GM21381 (cell line): Measurements from ENCODE around the gene VWA7.

Experiments
- ATAC-seq: cut with Tn5 transposase; IDR thresholded peaks from one replicate; pipeline ENCODE4 v1.9.1; 2021; ENCODE audit warnings: mild to moderate bottlenecking, moderate library complexity; ENCODE audit not compliant: unreplicated experiment

Gene VWA7

DNA sequence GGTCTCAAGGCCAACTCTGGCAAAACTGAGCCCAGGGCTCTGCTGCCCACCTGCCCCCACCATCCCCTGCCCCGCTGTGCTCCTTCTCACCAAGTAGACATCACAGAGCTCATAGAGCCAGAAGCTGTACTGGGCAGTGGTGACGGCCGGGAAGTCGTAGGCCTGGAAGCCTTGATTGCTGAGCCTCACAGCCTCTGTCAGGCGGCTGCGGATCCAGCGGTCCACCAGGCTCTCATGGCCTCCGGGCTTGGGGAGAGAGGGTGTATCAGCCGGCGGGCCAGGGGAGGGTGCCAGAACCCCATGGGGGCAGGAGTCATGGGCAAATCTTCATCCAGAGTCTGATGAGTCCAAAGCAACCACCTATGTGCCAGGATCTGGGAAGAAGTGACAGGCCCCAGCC is 2.8 kb upstream of the VWA7 start:
- no peak for ATAC-seq

DNA sequence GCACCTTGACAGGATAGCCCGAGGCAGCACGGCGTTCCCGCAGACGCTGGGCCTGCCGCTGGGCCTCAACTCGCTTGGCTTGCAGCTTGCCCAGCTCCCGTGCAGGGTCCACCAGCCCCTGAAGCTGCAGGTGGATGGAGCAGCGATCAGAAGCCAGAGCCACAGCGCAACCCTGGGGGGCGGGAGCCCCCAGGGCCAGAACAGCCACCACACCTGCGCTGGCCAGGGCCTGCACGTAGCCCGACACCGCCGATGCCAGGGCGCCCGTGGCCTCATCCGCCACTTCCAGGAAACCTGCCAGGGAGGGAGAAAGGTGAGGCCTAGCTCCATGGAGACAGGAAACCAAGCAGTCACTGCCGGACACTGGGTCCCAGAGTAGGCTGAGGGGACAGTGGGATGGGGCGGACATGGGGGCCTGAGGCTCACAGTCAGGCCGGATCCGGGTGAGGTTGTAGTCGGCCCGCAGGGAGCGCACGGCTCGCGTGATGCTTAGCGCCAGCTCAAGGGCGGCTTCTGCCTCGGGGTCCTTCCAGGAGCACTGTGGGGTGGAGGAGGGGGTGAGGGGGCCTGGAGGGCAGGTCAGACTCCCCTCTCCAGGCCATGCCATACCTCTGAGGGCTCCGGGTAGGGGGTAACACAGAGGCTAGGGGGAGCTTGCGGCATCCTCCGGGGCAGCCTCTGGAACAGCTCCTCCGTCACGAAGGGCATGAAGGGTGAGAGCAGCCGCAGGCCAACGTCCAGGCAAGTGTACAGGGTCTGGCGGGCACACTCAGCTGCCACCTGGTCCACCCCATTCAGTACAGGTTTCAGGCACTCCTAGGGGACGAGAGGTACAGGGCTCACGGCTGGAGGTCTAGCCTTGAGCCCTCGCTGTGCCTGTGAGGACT is 2.1 kb upstream of the VWA7 start:
- ATAC-seq: no peak

DNA sequence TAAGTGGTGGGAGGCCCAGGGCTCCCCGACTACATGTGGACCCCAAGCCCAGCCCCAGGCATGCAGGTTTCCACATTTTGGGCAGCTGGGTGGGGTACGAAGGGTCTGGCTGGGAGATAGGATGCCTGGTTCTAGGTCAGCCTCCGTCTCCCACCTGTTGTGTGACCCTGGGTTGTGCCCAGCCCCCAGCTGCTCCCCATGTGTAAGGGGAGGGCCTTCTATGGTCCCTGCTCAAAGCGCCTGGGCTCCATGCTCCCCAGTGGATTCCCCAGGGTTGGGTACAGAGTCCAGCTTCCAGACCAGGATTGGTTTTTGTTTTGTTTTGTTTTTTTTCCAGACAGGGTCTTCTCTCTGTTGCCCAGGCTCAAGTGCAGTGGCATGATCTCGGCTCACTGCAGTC is 1.1 kb upstream of the VWA7 start:
- no peak for ATAC-seq

DNA sequence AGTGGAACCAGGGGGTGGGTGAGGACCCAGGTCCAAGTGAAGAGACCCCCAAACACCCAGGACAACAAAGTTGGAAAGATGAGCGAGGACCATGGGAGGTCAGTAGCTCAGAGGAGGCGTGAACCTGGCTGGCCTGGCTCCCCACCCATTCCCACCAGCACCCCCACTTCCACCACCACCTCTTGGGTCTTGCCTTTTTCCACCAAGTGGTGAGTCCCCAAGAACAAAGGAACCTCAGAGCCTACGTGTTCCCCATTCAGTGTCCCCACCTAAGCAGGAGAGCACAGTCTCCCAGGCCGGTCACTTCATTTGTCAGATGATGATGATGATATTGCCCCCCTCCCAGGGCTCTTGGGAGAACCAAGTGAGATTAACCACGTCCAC is 531 bp upstream of the VWA7 start:
- ATAC-seq: no peak

DNA sequence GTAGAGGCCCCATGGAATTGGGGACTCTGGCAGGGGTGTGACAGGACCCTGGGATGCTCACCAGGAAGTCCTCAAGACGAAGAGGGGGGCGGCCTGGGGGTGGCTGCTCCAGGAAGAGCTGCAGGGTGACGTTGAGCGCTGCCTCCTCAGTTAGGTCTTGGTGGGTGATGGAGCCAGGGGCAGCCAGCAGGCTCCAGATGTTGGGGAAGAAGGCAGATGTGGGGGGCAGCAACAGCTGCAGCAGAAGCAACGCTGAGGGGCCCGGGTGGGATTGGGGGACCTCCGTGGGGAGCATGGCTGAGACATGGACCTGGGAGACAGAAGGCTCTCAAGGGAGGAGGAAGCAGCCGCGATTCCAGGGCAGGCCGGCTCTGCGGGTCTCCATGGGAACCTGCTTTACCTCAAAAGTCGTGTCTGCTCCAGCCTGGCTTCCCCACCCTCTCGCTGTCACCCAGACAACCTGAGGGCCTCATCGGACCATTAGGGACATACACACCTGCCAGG is 591 bp downstream of the VWA7 start:
- no peak for ATAC-seq

DNA sequence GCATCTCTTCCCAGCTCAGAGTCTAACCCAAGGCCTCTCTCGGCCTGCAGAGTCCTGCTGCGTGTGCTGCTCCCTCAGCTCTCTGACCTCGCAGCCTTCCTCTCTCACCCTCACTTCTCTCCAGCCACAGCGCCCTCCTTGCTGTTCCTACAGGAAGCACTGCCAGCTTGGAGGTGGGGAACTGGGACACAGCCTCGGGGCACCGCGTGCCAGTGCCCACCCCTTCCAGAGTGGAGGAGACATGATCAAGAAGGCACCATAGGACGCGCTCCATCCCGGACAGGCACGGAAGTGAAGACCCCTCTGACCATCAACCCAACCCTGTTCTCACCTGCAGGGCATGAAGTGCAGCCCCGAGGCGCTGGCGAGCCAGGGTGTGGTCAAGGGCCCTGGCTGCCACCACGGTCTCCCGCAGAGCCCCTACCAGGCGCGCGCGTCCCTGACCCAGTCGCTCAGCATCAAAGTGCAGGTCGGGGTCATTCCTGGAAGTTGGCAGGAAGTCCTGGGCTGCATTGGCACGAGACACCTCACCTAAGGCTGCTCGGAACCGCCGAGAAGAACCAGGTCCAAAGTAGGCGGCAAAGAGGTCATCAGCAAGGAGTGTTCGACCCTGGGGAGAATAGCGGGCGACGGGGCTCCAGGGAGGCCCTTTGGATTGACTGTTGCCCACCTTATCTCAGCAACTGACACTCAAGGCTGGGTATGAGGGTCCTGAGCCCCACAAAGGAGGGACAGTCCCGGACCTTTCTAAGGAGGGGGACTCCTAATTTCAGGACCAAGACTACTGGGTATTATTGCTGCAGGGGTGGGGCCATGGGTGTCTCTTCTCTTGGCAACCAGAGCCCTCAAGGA is 1.3 kb downstream of the VWA7 start:
- ATAC-seq: no peak

DNA sequence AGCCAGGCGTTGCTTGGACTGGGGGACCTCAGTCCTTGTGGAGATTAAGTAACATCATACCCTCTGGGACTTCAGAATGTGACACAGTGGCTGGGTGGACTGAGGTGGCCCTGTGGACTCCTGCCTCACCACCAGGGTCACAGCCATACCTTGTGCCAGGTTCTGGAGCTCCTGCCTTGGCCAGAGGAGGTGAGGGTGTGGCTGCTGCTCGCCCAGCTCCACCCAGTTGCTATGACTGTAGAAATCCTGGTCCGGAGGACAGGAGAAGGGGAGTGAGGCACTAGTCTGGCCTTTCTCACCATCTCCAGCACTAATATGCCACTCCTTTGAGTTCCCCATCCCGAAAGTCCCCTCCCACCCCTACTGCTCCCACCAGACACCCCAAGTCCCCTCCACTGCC is 1.9 kb downstream of the VWA7 start:
- ATAC-seq: no peak

DNA sequence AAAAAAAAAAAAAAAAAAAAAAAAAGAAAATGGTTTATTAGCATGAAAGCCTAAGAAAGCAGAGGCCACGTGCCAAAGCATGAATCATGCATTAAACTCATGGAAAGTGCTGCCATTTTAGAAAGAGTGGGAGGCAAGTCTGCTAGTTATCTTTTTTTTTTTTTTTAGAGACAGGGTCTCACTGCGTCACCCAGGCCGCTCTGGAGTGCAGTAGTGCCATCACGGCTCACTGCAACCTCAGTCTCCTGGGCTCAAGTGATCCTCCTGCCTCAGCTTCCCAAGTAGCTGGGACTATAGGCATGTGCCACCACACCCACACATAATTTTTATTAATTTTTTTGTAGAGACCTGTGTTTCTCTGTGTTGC is 5.2 kb downstream of the VWA7 start:
- no peak for ATAC-seq

DNA sequence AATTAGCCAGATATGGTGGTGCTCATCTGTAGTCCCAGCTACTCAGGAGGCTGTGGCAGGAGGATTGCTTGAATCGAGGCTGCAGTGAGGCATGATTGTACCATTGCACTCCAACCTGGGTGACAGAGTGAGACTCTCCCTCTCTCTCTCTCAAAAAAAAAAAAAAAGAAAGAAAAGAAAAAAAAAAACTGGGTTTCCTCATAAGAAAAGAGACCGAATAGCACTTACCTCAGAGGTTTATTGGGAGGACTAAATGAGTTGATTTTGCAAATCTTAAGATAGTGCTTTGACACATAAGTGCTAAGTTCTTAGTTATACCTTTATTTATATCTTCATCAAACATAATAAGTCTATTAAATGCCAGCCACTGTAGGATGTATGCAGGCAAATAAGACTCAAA is 6.3 kb downstream of the VWA7 start:
- no peak for ATAC-seq

DNA sequence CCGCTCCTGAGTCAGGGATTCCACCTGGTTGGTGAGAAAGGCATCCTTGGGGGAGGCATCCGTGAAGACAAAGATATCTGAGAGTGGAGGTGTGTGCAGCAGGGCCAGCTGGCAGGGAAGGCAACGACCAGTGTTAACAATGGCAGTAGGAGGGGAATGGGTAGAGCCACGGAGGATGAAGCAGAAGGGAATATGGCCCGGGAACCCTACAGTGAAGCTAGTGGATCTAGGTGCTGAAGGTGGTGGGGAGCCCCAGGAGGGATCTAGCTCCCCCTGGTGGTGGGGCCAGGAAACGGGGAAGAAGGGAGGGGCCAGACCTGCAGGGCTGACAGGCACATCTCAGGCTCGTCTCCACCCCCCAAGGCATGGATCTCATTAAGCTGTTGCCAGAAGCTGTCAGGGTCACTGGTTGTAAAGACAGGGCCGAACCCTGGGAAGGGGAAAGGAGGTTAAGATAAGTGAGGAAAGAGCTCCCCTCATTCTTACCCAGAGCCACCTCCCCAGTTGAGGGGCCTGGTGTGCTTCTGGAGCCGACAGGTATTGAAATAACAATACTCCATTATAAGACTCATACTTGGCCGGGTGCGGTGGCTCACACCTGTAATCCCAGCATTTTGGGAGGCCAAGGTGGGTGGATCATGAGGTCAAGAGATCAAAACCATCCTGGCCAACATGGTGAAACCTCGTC is 7.3 kb downstream of the VWA7 start:
- ATAC-seq: no peak

DNA sequence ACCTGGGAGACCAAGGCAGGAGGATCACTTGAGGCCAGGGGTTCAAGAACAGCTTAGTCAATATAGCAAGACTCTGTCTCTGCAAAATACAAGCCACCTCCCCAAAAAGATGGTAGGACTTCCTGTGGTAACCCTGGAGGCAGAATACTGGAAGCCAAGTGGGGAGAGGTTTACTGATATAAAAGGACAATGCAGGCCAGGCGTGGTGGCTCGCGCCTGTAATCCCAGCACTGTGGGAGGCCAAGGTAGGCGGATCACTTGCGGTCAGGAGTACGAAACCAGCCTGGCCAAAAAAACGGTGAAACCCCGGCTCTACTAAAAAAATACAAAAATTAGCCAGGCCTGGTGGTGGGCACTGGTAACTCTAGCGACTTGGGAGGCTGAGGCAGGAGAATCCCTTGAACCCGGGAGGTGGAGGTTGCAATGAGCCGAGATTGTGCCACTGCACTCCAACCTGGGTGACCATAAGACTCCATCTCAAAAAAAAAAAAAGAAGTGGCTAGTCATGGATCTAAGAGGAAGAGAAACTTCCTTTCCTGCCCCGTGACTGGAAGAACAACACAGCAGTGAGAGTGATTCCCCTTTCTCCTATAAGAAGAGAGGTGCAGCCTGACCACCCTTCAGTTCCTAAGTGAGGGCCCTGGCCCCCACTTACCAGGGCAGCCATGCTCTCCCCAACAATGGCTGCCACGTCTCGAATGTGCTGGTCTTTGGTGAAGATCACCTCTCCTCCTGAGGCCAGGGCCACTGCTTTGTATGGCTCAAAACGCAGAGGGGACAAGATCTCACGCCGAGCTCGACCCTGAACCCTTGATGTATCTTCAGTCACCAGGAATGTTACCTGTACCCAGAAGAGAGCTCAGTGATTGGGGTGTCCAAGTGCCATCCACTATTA is 8.5 kb downstream of the VWA7 start:
- ATAC-seq: no peak

DNA sequence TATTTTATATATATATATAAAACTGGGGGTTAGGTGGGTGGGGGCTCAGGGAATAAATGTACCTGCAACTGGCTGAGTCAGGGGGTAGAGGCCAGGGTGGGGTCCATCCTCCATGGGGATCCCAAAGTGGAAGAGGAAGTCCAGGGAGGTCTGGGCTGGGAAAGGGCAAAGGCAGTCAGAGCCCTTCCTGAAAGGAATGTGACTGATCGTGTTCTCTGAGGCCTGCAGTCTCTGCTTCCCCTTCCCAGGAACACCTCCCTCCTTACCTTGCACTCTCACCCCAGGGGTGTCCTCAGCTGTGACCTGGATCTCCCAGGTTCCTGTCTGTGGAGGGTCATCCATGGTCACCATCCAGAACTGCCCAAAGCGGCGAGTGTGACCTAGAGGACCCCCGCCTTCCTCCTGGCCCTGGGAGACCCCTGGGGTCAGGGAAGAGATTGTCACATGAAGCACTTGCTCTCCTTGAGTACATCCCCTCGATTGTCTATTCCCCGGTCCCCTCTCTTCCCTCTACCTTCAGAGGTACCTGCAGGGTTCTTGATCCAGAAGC is 10.0 kb downstream of the VWA7 start:
- ATAC-seq: no peak

DNA sequence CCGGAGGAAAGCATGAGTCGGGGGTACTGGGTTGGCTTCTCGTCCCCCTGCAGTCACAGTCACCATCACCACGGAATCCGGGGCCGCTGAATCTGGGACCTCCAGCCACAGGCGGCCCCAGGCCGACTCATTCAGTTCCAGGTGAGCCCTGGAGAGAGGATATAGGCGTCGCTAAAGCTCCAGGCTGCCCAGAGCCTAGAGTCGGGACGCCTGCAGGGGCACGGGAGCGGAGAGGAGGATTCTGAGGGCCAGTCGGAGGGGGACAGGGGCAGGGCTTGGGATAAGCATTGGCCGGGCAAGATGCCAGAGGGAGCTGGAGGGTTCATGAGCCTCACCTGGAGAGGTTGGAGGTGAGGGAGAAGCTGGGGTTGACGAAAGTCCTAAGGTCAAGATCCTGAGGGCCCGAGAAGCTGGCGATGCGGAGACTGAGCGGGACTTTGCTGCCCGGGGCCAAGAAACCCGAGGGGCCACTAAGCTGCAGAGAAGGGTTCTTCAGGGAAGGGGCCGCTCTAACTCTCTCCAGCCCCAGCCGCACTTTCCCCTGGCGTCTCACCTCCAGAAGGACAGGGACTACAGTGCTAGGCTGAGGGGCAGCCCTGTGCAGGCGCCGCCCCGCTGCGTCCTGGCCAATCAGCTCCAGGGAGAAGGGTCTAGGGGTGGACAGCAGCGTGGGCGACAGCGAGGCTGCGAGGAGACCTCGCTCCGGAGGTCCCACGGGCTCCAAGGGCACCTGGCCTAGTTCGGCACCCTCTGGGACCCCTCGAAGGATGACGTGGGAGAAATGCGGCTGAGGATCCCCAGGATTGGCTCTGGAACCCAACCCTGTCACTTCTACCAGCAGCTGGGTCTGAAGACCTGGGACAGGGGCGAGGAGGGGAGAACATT is 11.0 kb downstream of the VWA7 start:
- ATAC-seq: no peak

DNA sequence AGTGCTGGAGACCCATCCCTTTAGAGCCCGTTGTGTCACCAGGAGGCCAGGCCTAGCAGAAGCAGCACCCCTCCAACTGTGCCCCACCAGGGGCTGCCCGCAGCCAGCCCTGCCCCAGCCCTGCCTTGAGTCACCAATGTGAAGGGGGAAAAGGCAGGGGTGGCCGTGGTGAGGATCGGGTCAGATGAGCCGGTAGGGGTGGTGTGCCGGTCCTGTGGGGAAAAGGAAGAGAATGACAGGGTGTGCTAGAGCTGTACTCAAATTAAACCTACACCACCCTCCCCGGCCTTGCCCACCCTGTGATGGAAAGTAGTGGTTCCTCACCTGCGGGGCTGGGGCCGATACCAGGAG is 11.6 kb downstream of the VWA7 start:
- no peak for ATAC-seq

DNA sequence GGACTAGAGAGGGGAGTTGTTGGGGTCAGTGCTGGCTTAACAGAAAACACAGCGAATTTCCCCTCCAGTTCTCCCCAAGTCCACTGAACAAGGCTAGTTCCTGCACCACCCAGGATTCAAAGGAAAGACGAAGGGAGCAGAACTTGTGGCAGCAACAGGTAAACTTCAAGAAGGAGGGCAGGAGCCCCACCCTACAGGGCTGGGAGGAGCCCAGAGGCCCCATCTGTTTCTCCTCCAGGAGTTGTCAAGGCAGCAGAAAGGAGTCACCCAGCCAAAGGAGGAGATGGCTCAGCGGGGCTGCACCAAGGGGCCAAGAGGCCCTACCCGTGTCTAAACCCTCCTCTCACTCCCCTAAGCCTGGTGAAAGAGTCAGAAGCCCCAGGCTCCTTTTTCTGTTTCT is 12.9 kb downstream of the VWA7 start:
- no peak for ATAC-seq

DNA sequence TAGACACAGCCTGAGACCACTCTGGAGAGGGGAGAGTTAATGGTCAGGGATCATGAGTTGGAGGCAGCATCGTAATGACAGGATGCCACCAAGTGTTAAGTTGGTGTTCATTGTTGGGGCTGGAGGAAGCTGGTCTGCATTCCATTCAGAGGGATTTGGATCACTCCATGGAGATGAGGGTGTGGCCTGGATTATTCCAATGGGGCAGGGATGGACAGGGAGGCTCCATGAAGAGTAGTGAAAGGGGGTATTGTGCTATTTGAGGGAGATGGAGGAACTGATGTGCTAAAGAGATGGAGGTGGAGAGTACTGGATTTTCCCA is 13.5 kb downstream of the VWA7 start:
- no peak for ATAC-seq

DNA sequence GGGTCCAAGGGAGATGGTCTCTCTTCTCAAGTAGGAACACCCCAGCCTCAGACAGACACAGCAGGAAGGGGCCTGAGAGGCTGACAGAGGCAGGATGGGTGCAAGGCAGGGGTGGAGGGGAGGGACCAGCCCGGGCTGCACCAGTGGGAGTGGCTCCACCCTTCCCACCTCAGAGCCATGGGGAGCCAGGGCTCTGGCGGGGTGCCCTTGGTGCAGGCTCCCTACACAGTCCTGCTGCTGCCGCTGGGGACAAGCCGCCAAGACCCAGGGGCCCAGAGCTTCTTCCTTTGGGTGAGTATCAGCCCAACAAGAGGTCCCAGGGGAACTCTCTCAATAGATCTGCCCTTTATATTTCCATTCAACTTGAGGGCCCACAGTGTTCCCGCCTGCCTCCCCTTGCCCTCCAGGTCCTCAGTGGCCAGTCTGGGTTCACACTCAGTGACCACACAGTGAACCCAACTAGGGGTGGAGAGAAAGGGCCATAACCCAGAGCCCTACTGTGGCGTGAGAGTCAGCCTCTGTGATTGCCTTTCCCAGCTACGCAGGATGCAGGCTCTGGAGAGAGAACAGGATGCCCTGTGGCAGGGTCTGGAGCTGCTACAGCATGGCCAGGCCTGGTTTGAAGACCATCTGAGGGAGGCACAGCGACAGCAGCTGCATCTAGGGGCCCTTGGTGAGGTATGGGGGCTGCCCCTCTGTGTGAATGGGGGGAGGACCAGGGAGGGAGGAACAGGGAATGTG is 14.1 kb downstream of the VWA7 start:
- no peak for ATAC-seq

DNA sequence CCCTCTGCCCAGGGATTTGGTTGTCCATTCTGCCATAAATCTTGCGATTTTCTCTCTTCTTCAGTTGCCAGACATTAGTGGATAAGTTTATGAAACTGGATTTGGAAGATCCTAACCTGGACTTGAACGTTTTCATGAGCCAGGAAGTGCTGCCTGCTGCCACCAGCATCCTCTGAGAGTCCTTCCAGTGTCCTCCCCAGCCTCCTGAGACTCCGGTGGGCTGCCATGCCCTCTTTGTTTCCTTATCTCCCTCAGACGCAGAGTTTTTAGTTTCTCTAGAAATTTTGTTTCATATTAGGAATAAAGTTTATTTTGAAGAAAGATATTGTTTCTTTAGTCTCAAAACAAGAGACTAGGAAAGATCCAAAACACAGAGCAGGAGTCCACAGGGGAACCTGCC is 14.8 kb downstream of the VWA7 start, which contains the start of gene SAPCD1:
SAPCD1 (plus strand) TSS at position 301 of the 400 bp plus-strand sequence. CDS start 399 bp downstream, outside the sequence.
- ATAC-seq: no peak

DNA sequence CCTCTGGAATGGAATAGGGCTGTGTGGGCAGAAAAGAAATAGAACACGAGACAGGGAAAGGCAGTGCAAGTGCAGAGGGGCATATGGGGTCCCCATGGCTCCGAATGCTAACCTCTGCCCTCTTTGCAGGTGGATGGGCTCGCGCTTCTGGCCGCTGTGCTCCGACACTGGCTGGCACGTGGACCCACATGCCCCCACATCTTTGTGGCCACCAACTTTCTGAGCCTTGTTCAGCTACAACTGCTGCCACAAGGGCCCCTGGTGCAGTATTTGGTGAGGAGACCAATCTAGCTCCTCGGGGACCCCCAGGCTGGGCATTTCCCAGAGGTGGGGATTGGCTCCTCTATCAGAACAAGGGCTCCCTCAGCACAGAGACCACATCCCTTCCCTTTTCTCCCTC is 15.8 kb downstream of the VWA7 start:
- no peak for ATAC-seq
